ENCODE results near the gene SLC4A1AP.

GRCh38 chr2:27707462-27708256 is 44.0 kb downstream of the SLC4A1AP start:
- TF ChIP-seq CTCF (IDR thresholded peaks at IDR 0.05) (no peak), EP300 (IDR thresholded peaks at IDR 0.05; ENCODE audit: borderline replicate concordance in 1 of 2, low read depth in 1 of 2, low read length in 1 of 2) (no peak), REST (IDR thresholded peaks at IDR 0.05; ENCODE audit: low read depth, low read length) (no peak)

All from SK-N-SH (cell line).